Mammary epithelial cell (primary cell): ENCODE measurements around the gene SEC63.

ENCODE experiments used
- EZH2 ChIP-seq: IDR thresholded peaks from 2 replicates; pipeline ENCODE4 v1.6.1; 2012; ENCODE audit warnings: low read length, inconsistent platforms, borderline replicate concordance
- TF ChIP-seq, protein P1 (sequence below), 2 donors: IDR thresholded peaks in 1 of 2; conservative IDR thresholded peaks in 1 of 2; 2 replicates each; pipeline ENCODE4 v1.5.1; 2011 to 2012; ENCODE audit warnings: inconsistent platforms in 2 of 2, low read length in 2 of 2, mild to moderate bottlenecking in 2 of 2, control low read depth in 1 of 2, low read depth in 1 of 2; ENCODE audit not compliant: insufficient read depth in 1 of 2; ENCODE audit errors: extremely low read depth in 1 of 2

DNA sequence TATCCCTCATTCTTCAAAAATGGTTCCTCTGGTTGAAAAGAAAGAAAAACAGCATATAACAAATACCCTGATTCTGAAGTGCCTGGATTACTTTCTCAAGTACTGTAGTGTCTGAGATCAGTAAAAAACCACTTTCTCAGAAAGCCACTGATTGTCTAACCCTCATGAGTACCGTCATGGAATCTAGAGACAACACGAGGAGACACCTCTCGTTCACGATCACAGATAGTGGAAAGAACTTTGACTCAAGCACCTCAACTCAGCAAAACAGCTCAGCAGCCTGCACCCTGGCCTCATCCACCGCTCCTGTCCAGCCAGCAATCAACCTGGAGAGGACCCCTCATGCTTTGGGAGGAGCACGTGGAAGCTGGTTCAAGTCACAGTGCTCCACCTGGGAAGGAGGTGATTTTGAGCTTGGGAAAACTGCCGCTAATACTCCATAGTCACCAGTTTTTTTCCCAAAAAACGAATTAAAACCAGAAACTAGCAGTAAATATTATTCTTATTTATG is 134.9 kb downstream of the SEC63 start:
- TF ChIP-seq, protein P1, sequence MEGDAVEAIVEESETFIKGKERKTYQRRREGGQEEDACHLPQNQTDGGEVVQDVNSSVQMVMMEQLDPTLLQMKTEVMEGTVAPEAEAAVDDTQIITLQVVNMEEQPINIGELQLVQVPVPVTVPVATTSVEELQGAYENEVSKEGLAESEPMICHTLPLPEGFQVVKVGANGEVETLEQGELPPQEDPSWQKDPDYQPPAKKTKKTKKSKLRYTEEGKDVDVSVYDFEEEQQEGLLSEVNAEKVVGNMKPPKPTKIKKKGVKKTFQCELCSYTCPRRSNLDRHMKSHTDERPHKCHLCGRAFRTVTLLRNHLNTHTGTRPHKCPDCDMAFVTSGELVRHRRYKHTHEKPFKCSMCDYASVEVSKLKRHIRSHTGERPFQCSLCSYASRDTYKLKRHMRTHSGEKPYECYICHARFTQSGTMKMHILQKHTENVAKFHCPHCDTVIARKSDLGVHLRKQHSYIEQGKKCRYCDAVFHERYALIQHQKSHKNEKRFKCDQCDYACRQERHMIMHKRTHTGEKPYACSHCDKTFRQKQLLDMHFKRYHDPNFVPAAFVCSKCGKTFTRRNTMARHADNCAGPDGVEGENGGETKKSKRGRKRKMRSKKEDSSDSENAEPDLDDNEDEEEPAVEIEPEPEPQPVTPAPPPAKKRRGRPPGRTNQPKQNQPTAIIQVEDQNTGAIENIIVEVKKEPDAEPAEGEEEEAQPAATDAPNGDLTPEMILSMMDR (conservative IDR thresholded peaks at IDR 0.05 in 1 of 2, IDR thresholded peaks at IDR 0.05 in 1 of 2; ENCODE audit: extremely low read depth in 1 of 2, insufficient read depth in 1 of 2, low read depth in 1 of 2, low read length in 2 of 2): no peak
- TF ChIP-seq EZH2: no peak
